GM21526 (cell line): ENCODE measurements around the gene HMG20A.

Experiments
- ATAC-seq: cut with Tn5 transposase; IDR thresholded peaks from one replicate; pipeline ENCODE4 v1.9.1; 2021; ENCODE audit warnings: moderate library complexity; ENCODE audit not compliant: unreplicated experiment, low FRiP score

HMG20A gene

DNA sequence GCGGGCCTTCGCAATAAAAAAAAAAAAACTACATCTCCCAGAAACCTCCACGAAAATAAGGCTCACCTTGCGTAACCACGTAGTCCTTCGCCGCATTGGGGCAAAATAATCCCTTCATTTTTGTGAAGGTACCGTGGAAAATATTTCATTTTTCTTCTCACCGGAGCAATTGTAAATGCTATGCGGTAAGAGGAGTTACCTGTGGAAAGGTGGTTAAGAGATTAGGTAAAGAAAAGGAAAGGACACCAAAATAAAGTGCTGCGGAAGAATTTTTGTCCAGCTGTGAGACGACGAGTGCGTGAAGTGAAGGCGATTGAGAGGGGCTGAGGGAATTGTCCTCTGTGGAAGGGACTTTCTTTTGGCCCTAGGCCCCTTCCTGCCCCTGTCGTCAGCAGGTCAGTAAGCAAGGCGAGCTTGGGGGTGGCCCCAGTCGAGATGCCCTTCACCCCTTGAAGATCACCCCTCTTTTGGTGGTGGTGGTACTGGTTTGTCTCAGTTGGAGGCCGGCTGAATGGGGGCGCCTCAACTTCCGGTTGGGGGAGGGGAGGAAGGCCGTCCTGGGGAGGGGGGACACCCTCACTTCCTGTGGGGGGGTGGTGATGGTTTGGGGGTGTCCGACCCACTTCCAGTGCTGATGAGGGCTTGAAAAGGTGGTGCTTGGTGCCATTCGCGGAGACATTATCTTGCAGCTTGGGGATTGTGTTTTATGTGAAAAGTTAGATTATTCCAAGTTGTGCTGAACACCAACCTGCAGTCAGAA is at the start of gene HMG20A:
Gene HMG20A, plus strand, starts transcription at position 279 of the 760 bp plus-strand sequence. CDS start 37,520 bp downstream, outside the sequence.
- ATAC-seq: peak; percentile 34

GRCh38 chr15:77371850-77372563 is 48.7 kb upstream of the HMG20A start:
- no peak for ATAC-seq

DNA sequence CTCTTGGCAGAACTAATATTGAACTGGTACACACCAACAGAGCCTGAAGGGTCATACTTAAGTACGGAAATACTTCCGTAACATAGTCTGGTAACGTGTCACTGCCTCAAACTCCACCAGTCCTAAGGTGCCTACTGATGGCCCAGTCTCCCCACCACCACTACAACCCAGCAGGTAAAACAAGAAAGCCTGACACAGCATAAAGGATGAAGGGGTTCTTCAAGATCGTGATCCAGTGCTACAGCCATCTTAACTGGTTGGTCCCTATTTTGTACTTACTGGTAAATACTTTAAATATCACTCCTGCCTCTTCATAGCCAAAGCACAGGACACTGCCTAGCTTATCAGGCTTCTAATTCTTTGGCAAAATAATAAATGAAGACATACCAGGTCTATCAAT is 47.2 kb upstream of the HMG20A start:
- ATAC-seq: no peak

GRCh38 chr15:77375133-77375532 is 45.6 kb upstream of the HMG20A start:
- no peak for ATAC-seq

DNA sequence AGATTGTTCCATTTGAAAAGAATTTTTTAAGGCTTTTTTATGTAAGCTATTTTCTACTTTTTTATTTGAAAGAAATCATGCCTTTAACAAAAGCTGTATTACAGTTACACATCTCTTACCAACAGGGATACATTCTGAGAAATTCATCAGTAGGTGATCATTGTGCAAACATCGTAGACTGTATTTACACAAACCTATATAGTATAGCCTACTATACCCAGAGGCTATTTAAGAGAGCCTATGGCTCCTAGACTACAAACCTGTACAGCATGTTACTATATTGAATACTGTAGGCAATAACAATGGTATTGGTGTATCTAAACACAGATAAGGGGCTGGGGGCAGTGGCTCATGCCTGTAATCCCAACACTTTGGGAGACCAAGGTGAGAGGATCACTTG is 43.9 kb upstream of the HMG20A start:
- ATAC-seq: no peak

- ATAC-seq: no peak
Observed at GRCh38 chr15:77380033-77380432, 40.7 kb upstream of the HMG20A start.

DNA sequence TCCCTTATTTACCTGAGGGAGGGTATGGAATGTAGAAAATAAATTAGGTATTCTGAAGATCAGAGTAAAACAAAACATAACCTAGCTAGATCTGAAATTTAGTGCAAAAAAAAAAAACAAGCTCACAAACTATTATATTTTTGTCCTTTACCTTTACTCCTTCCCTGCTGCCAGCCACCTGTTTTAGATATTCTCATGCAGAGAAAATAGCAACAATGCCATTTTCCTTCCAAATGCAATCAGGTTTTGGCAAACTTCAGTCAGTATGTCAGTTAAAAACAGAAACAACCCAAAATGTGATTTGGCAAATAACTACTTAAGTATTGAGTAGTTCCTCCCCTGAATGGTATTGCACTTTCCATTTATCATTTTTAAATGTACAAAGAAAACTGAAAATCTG is 36.6 kb upstream of the HMG20A start:
- no peak for ATAC-seq

GRCh38 chr15:77384589-77385359 is 35.9 kb upstream of the HMG20A start:
- ATAC-seq: no peak

DNA sequence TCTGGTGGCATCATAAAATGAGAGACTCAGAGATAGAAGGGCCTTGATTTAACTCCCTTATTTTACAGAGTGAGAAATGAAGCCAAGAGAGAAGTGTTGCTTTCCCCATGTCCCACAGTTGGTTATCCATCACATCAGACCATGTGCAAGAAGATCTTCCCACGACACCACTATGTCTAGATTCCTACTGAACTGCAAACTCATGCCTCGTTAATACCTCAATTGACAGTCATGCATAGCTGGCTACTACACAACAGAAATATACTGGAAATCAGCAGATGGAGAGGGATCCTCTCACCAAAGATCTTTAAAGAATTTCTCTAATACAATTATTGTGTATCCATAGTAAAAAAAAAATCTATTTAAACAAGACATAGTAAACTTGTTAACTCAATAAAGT is 34.1 kb upstream of the HMG20A start:
- ATAC-seq: no peak

DNA sequence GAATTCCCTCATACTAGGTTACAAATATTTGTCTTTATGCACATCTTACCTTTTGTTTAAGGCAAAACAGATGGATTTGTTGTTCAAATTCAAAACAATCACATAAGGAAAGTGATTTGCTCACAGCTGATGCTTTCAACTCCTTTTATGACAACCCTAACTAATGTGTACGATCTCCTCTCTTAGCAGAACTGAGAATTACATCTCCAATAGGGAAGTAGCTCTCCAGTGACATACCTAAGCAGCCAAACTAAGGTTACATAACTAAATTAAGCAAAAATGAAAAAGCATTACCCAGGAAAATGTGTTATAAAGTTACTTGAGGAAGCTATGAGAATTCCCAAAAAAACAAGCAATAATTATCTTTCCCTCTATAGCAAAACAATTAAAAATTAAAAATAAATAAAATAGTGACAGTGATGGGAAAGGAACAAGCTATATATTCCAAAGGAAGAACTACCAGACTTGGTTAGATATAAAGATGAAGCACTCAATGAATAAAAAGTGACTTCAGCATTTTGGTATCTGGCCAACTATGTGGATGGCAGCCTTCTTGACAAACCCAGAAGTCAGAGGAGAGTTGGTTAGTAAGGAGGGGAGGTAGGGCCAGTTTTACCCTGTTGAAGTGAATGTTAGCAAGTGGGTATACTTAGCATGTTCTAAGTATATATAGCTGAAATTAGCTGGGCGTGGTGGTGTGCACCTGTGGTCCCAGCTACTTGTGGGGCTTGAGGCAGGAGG is 33.2 kb upstream of the HMG20A start:
- no peak for ATAC-seq

GRCh38 chr15:77391372-77391951 is 29.2 kb upstream of the HMG20A start:
- ATAC-seq: no peak

- ATAC-seq: no peak
Observed at GRCh38 chr15:77392762-77393470, 27.8 kb upstream of the HMG20A start.

- no peak for ATAC-seq
Observed at GRCh38 chr15:77393471-77393840, 27.2 kb upstream of the HMG20A start.

DNA sequence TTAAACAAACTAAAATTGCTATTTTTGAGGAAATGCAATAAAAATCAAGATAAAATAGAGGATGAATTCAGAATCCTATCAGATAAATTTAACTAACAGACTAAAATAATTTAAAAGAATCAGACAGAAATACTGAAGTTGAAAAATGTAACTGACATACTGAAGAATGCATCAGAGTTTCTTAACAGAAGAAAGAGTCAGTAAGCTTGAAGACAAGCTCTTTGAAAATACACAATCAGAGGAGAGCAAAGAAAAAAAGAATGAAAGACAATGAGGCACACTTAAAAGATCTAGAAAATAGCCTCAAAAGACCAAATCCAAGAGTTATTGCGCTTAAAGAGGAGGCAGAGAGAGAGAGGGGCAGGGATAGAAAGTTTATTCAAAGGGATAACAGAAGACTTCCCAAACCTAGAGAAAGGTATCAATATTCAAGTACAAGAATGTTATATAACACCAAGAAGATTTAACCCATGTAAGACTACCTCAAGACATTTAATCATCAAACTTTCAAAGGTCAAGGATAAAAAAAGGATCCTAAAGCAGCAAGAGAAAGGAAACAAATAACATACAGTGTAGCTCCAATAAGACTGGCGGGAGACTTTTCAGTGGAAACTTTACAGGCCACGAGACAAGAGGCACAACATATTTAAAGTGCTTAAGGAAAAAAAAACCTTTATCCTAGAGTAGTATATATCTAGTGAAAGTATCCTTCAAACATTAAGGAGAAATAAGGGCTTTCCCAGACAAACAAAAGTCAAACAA is 25.5 kb upstream of the HMG20A start:
- ATAC-seq: no peak

DNA sequence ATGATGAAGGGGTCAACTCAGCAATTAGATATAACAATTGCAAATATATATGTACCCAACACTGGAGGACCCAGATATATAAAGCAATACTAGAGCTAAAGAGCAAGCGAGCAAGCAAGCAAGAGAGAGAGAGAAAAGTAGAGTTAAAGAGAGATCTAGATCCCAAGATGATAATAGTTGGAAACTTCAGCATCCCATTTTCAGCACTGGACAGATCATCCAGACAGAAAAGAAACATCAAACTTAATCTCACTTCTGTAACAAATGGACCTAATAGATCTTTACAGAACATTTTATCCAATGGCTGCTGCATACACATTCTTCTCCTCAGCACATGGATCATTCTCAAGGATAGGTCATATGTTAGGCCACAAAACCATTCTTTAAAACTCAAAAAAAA is 24.0 kb upstream of the HMG20A start:
- ATAC-seq: no peak

DNA sequence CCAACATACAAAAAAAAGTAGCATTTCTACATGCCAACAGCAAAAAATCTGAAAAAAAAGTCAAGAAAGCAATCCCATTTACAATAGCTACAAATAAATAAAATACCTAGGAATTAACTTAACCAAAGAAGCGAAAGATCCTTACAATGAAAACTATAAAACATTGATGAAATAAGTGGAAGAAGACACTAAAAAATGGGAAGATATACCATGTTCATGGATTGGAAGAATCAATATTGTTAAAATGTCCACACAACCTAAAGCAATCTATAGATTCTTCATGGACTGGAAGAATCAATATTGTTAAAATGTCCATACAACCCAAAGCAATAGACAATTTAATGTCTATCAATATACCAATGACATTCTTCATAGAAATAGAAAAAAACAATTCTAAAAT is 21.8 kb upstream of the HMG20A start:
- no peak for ATAC-seq

- no peak for ATAC-seq
Observed at GRCh38 chr15:77400258-77400657, 20.4 kb upstream of the HMG20A start.

DNA sequence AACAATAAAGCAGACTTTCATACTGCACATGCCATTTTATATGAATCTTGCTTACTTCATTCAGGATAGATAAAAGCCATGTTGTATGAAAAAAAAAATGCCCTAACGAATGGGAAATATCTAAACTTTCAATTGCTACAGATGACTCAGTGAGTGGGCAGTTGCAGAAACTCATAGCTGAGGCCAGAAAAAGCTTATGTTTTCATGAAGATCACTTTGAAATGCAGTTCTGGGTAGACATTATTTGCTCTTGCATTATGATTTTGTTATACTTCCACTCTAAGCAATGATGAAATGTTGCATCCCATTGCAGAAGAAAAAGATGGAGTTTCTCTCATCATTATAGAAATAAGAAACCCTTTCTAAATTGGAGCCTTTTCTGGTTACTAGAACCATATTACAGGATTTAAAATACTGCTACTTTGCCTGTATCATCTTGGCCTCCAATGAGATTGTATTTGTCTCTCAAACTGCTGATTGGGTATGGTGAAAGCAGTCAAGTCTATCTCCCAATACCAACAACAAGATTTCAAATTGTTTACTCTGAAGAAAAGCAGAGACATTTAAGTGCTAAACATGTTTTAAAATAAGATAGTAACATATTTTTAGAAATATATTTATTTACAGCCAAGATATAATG is 17.8 kb upstream of the HMG20A start:
- ATAC-seq: no peak
